Posterior vena cava (tissue), 2 donors: ENCODE data around the gene ZCCHC10. TPM values are rescaled to one million over a fixed set of nuclear protein-coding genes. Genes with fewer than 3 reads are reported as not detected.
A peak's percentile ranks its signal among the peaks of the same experiment; 100 is the strongest.

Source experiments
- DNase-seq: peaks from one replicate; pipeline ENCODE4 v3.0.0-alpha.2; 2020; ENCODE audit warnings: low spot score
- intact Hi-C, 2 donors: fragments of 100-400 bp; cut with DNase I; formaldehyde crosslinking; loops; one replicate each; pipeline versions ENCODE4 v1.14.1 to v1.14.2; 2022 to 2023
- long read RNA-seq, 2 donors: library from polyadenylated mRNA; unstranded; transcript quantifications; one replicate each; pipeline ENCODE4 v2.0.0, GENCODE V29; 2020 to 2021
- total RNA-seq, 2 donors: library from RNA; stranded (reverse); fragmentation: NEBNext Ultra II Directional; extraction: Animal tissue kit (Norgen Biotek cat#: 25700); gene quantifications; one replicate each; pipeline ENCODE4 v1.2.1, GENCODE V29; 2021
- donor health status: DM: yes; HTN: yes; CAD: no.
- donor health status: DM: yes; HTN: yes; CAD: no.

The ZCCHC10 gene
- 10 to 100 TPM; 14.8 to 19.0 TPM for total RNA-seq
- long read RNA-seq, donor 1, transcript ZCCHC10-201 (4 exons, 2,178 nt), result major isoform, 8 of 12 reads
- long read RNA-seq, donor 1, partial matches to known transcripts, result 2 of 12 reads
- long read RNA-seq, donor 1, other reads (novel, unspliced or antisense), result 1 of 12 reads
- long read RNA-seq, donor 2, transcript ZCCHC10-201 (4 exons, 2,178 nt), result major isoform, 7 of 20 reads
- long read RNA-seq, donor 2, transcript ZCCHC10-207 (5 exons, 1,070 nt), result minor isoform, 5 of 20 reads
- long read RNA-seq, donor 2, partial matches to known transcripts, result 1 of 20 reads
- long read RNA-seq, donor 2, other reads (novel, unspliced or antisense), result 1 of 20 reads

- DNase-seq, result peak; percentile 98
- intact Hi-C loops, result no loop called here
These were observed at the start of gene ZCCHC10 for GRCh38 chr5:133025804-133026663. TSS of gene ZCCHC10 (minus strand) at chr5:133026549. CDS start at chr5:133026537, 12 bp downstream.

GRCh38 chr5:133075572-133076536 lies 49.5 kb upstream of the ZCCHC10 start:
- intact Hi-C loops, result no loop called here

GRCh38 chr5:133072021-133072420 lies 45.7 kb upstream of the ZCCHC10 start:
- no peak for DNase-seq
- intact Hi-C loops, result no loop called here

More at GRCh38 chr5:133075572-133076536, 49.5 kb upstream of the ZCCHC10 start:
- no peak for DNase-seq

DNA sequence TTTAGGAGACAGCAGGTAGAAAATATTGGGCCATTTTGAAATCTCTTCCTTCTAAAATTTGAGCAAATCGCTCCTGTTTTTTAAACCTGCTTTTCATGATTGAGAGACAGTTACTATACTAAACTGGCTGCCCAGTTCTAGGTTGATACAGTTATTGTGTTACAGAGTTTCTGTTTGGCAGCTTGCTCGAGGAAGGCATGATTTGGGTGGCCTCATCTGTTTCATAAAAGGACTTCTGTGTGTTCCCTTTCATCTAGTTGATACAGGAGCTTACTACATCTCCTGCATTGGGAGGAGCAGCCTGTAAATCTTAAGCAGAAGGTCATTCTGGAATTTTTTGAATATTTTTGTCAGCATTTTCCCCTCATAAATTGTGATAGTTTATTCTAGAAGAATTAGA lies 39.7 kb upstream of the ZCCHC10 start:
- DNase-seq, result no peak
- intact Hi-C loops, result no loop called here

- no peak for DNase-seq
- intact Hi-C loops, result no loop called here
These were observed 39.1 kb upstream of the ZCCHC10 start for GRCh38 chr5:133065471-133065870.

DNA sequence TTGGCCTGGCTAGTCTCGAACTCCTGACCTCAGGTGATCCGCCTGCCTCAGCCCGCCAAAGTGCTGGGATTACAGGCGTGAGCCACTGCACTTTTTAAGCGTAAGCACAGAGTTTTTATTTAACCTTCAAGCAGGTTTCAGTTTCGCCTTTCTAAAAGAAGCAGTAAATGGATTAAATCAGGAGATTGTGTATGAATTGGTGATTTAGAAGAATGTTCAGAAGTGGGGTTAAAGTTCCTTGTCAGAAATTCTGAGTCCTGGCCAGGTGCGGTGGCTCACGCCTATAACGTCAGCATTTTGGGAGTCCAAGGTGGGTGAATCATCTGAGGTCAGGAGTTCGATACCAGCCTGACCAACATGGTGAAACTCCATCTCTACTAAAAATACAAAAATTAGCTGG lies 37.6 kb upstream of the ZCCHC10 start:
- DNase-seq, result no peak
- intact Hi-C loops, result no loop called here

GRCh38 chr5:133062276-133062675 lies 35.9 kb upstream of the ZCCHC10 start:
- intact Hi-C loops, result no loop called here

GRCh38 chr5:133059621-133060020 lies 33.3 kb upstream of the ZCCHC10 start:
- intact Hi-C loops, result no loop called here
- no peak for DNase-seq

More at GRCh38 chr5:133062276-133062675, 35.9 kb upstream of the ZCCHC10 start:
- no peak for DNase-seq

- DNase-seq, result no peak
- intact Hi-C loops, result no loop called here
These were observed 30.5 kb upstream of the ZCCHC10 start for GRCh38 chr5:133056891-133057290.

- DNase-seq, result no peak
- intact Hi-C loops, result no loop called here
These were observed 28.5 kb upstream of the ZCCHC10 start for GRCh38 chr5:133054697-133055471.

GRCh38 chr5:133053448-133053847 lies 27.1 kb upstream of the ZCCHC10 start:
- intact Hi-C loops, result no loop called here
- no peak for DNase-seq

DNA sequence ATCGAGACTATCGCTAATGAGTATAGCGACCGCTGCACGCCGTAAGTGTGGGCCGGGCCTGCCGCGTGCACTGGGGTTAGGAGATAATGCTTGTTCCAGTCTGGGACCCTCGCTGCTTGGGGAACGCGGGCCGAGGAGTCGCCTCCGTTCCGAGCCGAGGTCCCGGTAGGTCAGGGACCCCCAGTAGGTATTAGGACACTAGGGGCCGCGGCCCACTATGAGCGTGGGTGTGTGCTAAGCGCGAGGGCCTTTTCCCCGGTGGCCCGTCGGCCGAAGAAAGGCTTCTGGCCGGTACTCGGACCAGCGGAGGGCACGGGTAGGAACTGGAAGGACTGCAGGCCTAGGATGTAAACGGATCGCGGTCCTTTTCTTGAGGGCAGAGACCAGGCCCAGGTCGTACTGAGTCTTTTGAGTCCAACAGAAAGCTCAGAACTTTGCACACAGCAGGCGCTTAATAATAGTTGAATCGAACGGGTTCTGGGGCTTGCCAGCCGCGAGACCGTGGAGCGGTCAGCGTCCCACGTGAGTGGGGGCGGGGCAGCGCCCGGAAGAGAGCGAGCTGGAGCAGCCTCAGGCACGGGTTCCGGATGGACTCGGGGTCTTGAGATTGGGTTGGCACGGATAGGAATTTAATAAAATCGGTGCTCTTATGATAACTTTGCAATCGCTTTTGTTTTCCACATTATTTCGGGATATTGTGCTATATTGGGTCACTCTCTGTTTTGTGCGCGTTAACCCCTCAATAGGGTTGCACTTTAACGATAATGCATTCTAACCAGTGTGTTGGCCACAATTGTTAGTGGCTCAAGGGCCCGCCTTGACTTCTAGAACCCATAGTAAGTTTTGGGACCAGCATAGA lies 26.2 kb upstream of the ZCCHC10 start:
- peak; percentile 92 for DNase-seq
- intact Hi-C loops, result no loop called here

- intact Hi-C loops, result no loop called here
- peak; percentile 99 for DNase-seq
These were observed 25.4 kb upstream of the ZCCHC10 start, which contains the start of gene HSPA4 for GRCh38 chr5:133051542-133052316. TSS of gene HSPA4 (plus strand) at chr5:133052013. CDS start at chr5:133052251, 238 bp downstream.

DNA sequence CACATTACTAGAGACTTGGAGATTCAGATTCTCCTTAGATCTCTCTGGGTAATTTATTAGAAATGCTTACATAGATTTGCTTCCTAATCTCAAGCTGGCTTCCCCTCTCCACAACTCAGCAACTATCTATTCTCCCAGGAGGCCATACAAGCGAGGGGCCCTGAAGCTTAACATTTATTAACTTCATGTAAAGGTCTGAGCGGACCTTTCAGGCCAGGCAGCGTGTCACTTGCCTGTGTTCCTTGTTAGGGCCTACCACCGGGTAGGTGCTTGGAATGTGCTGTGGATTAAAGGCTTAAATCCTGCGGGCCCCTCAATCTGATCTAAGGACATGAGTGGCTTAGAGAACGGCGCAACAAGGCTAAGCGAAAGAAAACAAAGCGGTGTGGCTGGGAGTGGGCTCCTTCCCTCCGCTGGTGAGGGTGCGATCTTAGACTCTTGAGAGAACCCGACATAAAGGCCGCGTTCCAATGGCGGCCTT lies 24.8 kb upstream of the ZCCHC10 start:
- no peak for DNase-seq
- intact Hi-C loops, result no loop called here

- intact Hi-C loops, result no loop called here
- no peak for DNase-seq
These were observed 24.2 kb upstream of the ZCCHC10 start for GRCh38 chr5:133050521-133050920.

- intact Hi-C loops, result no loop called here
- DNase-seq, result no peak
These were observed 23.3 kb upstream of the ZCCHC10 start for GRCh38 chr5:133049726-133050048.
